NCI-H510A (cell line): Measurements from ENCODE around the gene OBI1.
A peak's percentile ranks its signal among the peaks of the same experiment; 100 is the strongest.

Experiments
- DNase-seq: peaks from one replicate; lab custom pipeline; 2025; lab: John Stamatoyannopoulos, UW

Gene OBI1, protein sequence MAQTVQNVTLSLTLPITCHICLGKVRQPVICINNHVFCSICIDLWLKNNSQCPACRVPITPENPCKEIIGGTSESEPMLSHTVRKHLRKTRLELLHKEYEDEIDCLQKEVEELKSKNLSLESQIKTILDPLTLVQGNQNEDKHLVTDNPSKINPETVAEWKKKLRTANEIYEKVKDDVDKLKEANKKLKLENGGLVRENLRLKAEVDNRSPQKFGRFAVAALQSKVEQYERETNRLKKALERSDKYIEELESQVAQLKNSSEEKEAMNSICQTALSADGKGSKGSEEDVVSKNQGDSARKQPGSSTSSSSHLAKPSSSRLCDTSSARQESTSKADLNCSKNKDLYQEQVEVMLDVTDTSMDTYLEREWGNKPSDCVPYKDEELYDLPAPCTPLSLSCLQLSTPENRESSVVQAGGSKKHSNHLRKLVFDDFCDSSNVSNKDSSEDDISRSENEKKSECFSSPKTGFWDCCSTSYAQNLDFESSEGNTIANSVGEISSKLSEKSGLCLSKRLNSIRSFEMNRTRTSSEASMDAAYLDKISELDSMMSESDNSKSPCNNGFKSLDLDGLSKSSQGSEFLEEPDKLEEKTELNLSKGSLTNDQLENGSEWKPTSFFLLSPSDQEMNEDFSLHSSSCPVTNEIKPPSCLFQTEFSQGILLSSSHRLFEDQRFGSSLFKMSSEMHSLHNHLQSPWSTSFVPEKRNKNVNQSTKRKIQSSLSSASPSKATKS

DNA sequence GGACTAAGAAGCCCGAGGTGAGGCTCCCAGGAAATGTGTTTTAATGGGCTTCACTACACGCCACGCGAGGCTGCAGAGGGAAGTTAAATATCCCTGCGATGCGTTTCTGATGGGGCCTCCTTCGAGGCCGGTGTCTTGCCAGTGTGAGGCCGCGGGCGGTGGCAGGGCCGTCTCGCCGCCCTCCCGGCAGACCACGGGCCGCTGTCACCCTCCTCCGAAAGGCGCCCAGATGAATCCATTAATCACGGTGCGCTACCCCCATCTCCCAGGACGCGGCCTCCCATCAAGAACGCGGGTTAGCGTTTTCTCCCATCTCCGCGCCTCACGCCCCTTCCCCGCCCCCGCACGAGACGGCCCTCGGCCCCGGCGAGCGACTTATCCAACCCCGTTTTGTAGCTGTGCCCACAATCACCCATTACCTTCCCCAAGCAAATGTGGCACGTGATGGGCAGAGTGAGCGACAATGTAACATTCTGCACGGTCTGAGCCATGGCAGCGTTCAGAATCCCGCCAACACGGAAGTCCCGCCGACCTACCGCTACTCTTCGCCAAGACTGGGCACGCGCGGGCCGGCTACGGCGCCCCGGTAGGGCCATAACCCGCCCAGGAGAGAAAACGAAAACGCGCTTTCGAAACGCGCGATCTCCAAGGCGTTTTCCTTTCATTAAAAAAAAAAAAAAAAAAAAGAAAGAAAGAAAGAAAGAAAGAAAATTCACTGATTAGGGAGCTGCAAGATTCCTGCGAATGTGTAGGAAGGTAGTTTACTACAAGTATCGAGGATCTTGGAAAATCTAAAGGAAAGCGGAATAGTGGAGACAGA, at the start of gene OBI1:
OBI1 (minus strand) TSS at position 526 of the 820 bp plus-strand sequence; CDS start at position 491, 35 bp downstream.
- DNase-seq: peak; percentile 34

DNA sequence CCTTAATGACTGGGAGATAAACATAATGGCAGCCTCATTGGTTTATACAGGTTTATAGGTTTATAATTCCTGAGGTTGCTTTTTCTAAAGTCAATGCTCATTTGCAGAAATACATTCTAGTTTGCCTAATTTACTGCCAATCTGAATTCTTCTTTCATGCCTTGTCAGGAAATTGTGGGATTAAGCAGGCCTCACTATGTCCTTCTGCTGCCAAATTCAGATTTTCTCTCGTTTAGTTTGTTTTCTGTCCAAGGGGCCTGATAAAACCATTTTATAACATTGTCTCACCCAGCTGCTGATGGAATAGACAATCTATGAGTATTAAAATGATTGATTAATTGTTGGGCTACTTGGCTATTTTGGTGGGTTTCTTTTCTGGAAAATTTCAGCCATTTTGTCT, 42.4 kb upstream of the OBI1 start:
- no peak for DNase-seq

DNA sequence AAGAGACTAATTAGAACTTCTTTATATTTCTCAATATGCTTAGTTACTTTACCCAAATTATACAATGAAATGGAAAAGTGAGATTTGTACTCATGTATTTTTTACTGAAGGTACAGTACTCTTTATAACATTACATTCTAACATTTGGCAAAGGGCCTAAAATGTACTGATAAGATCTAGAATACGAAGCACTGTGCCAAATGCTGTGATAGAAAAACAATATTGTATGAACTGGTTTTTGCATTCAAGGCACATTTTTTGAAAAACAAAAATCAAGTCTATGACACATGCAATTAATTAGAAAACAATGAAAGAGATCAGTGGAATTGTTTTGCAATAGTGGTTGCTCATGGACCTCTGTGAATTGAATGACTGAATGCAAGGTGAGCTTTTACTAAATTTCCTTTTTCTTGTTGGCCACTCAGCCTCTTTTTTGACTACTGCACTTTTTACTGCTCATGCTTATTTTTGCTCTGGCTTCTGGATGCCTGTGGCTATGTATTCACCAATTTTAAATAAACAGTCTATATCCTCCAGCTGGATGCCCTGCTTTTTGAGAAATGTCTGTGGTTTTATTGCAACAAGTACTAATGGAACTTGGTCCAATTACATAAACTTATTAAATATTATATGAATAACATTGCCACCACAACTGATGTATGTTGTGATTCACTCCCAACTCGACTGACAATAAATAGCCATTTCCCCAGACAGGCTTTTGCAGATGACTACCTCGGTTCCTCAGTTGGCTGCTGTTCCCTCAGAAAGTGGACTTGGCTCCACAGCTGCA, 41.4 kb upstream of the OBI1 start:
- DNase-seq: no peak

DNA sequence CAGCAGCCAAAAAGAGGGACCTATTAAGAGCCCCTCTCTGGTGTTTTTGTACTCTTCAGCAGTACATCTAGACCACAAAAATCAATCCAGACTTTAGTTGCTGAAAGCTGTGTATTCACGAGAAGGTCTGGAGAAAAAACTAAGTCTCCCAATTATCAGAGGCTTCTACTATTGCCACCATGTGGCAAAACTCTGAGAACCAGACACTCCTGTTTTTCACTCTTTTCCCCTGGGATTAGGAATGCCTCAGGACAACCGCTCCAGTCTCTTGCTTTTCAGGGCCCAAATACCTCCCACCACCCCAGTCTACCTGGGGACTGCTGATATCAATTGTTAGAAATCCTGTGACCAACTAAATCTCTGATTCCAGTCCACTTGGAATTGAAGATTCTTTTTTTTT, 30.1 kb upstream of the OBI1 start:
- no peak for DNase-seq

DNA sequence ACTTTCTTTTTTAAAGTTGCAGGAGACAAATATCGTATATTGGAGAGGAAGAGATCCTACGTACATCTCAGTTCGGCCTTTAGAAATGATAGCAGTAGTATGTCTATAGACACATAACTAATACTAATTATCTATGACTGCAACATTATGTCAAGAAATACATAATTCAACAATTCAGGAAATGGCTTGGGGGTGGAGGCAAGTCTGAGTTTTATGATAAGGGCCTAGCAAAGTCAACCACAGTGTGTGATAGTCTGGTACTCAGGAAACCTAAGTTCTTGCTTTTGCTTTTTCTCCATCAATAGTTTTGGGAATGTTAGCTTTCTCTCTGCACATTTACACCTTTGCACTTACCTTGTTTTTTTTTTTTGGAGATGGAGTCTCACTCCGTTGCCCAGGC, 27.5 kb upstream of the OBI1 start:
- no peak for DNase-seq

DNA sequence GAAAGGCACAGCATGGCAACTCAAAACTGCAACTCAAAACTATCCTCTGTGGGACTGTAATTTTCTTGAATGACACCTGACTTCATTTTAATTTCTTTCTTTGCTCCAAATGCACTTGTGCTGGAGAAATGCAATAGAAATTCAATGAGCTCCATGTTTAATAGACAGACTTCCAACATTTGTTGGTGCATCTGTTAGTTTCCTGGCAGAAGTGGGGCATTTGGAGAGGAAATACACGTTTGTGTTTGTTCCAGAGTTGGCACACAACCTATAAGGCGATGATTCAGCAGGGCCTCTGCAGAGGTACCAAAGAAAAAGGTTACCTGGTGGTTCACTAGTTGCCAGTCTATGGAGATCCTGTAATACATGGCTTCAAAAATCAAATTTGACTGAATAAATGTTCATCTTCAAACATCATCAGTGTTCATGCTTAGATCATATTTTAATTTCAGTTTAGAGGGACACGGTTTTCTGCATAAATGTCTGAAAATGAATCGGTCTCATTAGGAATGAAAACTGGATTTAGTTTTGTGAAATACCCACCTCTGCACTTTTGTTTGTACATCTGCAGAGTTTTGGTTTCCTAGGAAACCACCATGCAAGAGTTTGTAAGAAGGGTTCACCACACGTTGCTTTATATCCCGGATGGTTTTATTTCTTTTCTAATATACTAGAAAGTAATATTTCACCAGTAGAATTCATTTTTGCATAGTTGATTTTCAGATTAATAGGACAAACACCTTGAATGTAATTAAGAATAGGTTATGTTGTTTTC, 21.8 kb upstream of the OBI1 start:
- DNase-seq: no peak

DNA sequence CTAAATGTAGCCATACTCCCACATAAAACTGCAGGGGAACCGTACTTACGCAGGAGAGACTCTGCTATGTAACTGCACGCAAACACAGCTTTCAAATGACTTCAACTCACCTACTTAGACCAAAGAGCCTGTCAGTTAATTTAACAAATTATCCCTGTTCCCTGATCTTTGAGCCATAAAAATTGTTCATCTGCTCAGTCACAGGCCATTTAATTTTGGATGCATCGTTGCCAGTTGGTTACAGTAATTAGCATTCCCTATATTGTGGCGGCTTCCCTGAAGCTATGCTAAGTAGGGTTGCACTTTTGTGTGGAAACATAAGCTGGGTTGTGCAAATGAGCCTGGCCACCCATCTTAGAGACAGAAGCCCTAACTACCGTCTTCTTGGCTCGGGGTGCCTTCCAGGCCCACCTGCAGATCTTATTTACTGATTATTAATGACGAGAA, 21.2 kb upstream of the OBI1 start:
- no peak for DNase-seq

DNA sequence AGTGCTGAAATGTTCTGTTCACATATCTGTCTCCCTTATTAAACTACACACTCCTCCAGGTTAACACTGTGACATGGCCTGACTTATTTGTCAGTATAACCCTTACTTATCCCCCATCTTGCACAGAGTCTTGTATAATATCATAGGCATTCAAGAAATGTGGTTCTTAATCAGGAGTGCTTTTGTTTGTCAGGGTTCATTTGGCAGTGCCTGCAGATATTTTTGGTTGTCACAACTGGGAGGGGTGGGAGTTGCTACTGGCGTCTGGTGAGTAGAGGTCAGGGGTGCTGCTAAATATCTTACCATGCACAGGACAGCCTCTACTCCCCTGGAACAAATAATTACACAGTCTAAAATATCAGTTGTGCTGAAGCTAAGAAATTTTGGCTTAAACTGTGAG, 20.4 kb upstream of the OBI1 start:
- no peak for DNase-seq

DNA sequence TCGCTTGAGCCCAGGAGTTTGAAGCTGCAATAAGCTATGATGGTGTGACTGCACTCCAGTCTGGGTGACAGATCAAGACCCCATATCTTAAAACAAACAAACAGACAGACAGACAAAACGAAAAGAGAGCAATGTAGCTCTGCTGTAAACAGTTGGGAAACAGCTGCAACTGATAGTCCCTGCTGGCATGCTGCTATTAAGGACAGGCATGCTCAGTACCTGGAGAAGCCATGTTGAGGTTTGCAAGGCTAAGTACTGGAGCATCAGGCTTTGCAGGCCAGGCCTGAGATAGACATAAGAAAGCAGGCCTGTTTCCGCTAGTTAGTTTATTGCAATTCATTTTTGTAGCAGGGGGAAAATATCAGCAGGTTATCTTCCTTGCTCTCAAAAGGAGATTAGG, 16.2 kb upstream of the OBI1 start:
- no peak for DNase-seq

DNA sequence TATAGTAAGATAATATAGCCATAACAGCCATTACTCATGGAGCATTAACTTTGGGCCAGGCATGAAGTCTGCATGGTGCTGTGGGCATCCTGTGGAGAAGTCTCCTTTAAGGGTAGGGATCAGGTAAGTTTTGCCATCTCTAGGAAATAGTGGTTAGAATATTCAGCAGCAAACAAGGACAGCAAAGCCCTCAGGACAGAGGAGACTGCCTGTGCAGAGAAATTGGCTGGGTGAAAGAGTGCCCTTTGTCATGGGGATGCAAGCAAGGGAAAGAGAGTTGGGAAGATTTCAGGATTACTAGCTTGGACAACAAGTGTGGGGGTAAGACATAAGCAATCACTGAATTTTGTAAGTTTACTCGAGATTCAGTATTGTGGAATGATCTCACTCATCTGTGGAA, 15.7 kb upstream of the OBI1 start:
- DNase-seq: no peak

DNA sequence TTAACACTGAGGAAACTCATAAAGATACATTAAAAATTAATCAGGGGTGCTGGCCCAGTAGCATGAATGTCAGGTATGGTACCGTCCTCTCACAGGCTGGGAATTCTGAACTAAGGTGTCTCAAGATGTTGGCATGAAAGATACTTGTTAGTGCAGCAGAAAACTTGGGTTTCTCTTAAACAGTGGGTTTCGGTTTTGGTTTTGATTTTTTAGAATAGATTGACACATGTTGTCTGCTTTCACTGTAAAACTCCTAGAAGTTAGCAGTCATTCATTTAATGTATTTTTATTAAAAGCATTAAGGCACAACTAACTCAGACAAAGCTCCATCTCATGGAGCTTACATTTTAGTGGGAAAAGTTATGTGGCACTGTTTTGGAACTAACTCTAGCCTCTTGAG, 3.5 kb upstream of the OBI1 start:
- DNase-seq: no peak

DNA sequence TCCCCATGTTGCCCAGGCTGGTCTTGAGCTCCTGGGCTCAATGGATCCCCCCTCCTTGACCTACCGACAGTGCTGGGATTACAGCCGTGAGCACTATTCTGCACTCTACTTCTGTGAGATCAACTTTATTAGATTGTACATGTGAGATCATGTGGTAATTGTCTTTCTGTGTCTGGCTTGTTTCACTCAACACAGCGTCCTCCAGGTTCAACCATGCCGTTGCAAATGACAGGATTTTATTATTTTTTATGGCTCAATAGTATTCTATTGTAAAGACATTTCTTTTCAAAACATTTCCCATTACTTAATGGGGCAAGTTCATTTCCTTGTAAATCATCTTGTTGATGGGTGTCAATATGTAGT, 1.5 kb upstream of the OBI1 start:
- DNase-seq: no peak

DNA sequence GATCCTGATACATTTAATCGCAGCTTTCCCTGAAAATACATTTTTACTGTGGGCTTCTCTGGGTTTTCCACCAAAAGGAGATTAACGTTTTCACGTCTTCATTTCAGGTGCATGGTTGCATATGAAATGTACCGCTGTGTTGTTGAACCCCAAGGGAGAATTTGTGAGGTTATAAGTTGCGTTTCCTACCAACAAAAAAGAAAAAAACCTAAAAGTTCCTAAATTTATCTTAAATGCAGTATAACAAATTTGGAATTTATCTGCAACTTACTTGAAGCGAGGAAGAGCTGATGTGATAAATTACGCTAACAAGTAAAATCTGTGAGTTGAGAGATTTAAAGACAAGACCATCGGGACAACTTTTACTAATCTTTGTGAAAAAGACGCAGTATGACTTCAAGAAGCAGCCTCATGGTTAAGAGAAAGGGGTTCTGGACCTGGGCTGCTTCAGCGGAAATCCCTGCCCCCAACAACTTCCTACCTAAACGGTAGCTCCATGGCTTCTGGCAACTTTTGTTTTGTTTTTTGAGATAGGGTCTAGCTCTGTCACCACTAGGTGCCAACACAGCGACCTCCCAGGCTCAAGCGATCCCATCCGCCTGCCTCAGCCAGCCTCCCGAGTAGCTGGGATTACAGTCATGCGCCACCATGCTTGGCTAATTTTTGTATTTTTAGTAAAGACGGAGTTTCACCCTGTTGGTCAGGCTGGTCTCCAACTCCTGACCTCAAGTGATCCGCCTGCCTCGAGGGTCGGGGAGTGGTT, 958 bp upstream of the OBI1 start:
- DNase-seq: no peak

DNA sequence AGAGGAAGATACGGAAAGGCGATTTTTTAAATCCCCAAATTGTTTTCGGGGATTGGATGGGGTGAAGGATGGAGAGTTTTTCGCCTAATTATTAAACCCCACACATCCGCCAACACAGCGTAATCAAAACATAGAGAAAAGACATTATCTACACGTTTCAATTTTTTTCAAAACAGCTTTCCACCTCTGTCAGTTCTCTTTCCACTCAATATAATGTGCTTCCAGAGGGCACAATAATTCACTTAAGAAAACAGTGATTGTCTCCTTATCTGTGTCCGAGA, 435 bp upstream of the OBI1 start:
- no peak for DNase-seq

DNA sequence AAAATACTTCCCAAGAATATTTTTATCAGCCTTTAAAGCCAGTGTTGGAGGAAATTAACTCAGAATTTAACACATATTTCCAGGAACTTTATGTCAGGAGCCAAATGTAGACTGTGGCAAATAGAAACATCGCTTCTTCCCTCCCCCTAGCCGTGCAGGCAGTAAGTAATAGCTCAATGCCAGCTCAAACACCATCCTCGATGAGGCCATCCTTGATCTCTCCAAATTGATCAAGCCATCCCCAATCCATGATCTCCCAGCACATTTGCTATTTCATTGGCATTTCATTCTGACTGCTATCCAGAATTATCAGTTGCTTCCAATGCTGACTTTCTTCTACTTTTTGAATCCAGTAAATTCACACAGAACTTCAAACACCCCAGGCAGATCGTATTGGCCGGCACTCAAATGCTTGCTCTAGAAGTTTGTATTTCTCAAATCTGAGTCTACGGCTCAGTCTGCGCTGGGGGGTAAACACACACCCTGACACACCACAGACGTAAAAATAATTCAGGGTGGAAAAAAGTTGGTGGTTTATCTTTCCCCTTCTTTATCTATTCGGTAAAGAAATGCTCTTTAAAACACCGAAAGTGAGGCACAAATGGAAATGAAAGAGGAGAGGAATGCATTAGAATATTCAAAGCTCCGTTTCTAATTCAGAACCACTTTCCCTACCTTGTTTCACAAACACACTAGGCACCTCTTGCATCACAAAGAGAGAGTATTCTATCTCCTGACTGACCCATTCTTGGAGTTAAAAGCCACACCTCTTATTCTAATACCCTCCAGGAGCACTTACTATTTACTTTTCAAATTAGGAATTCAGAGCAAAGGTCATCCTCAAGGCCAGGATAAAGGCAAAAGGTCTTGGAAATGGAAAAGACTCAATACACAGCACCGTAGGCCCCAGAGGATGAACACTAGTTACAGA, 991 bp downstream of the OBI1 start:
- no peak for DNase-seq

DNA sequence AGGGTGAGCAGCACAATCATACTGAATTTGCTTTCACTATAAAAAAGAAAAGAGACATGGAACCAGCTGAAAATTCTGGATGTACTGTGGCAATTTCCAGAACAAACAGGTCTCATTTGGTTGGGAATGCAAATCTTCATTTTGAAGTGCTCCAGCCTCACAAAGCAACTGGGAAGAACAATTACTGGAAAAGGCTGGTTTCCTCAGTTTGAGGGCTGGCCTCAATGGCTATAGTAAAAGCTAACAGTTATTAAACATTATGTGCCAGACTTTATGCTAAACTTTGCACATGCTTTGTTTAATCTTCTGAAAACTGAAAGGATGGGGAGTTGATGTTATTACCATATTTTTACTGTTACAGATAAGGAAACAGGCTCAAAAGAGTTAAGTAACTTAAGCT, 3.0 kb downstream of the OBI1 start:
- DNase-seq: no peak

DNA sequence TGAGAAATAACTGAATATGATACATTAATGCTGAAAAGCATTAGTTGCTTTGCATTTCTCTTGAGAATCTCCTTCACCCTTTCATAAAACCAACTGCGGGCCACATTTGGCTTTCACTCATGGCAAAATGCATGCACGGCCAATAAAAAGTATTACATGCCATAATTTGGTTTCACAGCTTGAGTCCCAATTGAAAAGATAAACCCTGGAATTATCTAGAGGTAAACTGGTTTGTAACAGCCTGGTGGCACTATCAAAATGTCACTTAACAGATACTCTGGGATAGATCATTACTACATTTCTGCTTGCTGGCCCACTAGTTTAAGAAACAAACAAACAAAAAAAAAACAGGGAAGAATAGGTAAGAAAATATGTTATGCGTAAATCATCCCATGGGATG, 3.9 kb downstream of the OBI1 start:
- DNase-seq: no peak

DNA sequence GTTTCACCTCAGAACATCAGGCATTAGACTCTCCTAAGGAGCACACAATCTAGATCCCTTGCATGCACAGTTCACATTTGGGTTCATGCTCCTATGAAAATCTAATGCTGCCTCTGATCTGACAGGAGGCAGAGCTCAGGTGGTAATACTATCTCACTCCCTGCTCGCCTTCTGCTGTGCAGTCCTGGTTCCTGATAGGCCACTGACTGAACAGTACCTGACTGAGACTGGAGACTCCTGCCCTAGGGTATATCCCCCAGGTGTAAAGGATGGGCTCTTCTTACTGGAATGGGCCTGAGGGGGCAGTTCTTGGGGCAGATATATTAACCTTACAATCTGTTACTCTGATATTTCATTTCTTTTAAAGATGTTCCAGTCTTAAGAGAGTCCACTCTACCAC, 6.3 kb downstream of the OBI1 start:
- no peak for DNase-seq

DNA sequence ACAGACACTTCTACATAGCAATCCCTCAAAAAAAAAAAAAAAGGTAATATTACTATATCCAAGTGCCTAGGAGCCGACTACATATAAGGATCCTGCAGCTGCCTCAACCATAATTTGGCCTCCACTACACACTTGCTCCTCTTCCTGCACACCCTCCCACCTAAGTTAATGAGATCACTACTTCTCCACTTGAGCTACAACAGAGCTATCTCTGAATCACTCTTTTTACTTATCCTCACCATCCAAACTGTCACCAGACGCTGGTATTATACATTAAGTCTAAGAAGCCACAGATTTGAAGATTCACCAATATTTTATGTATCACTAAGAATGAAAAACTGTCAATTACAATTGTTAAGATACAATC, 8.3 kb downstream of the OBI1 start:
- DNase-seq: no peak
